Lung (tissue), 12 donors: ENCODE measurements around the gene MRE11. TPM values are rescaled to one million over a fixed set of nuclear protein-coding genes. Genes with fewer than 3 reads are reported as not detected.
A peak's percentile ranks its signal among the peaks of the same experiment; 100 is the strongest.

Source experiments
- ATAC-seq: fragments of 200-7000 bp; cut with Tn5 transposase; one replicate; pipeline ENCODE4 v1.9.1; 2020; ENCODE audit warnings: moderate number of reproducible peaks; ENCODE audit not compliant: insufficient read depth, low FRiP score
- DNase-seq, 3 donors: peaks; one replicate each; pipeline ENCODE4 v3.0.0-alpha.2; 2013 to 2017
- H3K27ac ChIP-seq, 2 donors: one replicate each; pipeline ENCODE4 v1.5.1; 2013; ENCODE audit warnings: mild to moderate bottlenecking in 2 of 2, moderate library complexity in 2 of 2, control low read depth in 1 of 2, inconsistent platforms in 1 of 2, low read depth in 1 of 2, low read length in 1 of 2
- H3K27me3 ChIP-seq, 3 donors: one replicate each; pipeline ENCODE4 v1.5.1; 2013; ENCODE audit warnings: low read length in 2 of 3; ENCODE audit not compliant: control insufficient read depth in 3 of 3, insufficient read depth in 3 of 3
- H3K36me3 ChIP-seq, 4 donors: one replicate each; pipeline ENCODE4 v1.5.1; 2013; ENCODE audit warnings: low read length in 4 of 4, mild to moderate bottlenecking in 1 of 4, moderate library complexity in 1 of 4; ENCODE audit not compliant: control insufficient read depth in 4 of 4, insufficient read depth in 4 of 4
- H3K4me1 ChIP-seq, 5 donors: one replicate each; pipeline ENCODE4 v1.5.1; 2013; ENCODE audit warnings: low read length in 5 of 5, mild to moderate bottlenecking in 2 of 5, moderate library complexity in 1 of 5; ENCODE audit not compliant: control insufficient read depth in 5 of 5, insufficient read depth in 5 of 5
- H3K4me3 ChIP-seq: one replicate; pipeline ENCODE4 v1.5.1; 2013; ENCODE audit warnings: mild to moderate bottlenecking, control low read depth, moderate library complexity
- H3K9ac ChIP-seq, 2 donors: one replicate each; pipeline ENCODE4 v1.5.1; 2013; ENCODE audit warnings: low read length in 2 of 2, control low read depth in 1 of 2; ENCODE audit not compliant: insufficient read depth in 1 of 2
- H3K9me3 ChIP-seq, 4 donors: one replicate each; pipeline ENCODE4 v1.5.1; 2013; ENCODE audit warnings: low read length in 3 of 4, mild to moderate bottlenecking in 1 of 4, moderate library complexity in 1 of 4; ENCODE audit not compliant: control insufficient read depth in 4 of 4, insufficient read depth in 3 of 4
- WGBS, 2 donors: extraction: QIAGEN DNeasy Blood & Tissue Kit; methylation state at CpG; one replicate each; pipeline ENCODE4 v1.1.7; 2013; 5-methylcytosine and 5-hydroxymethylcytosine counted together
- polyA plus RNA-seq, 2 donors: library from polyadenylated mRNA; stranded (reverse); fragments of 200-250 nt; gene quantifications; one replicate each; pipeline ENCODE4 v1.2.1, GENCODE V29; 2013
- total RNA-seq, 2 donors: library from RNA; depleted of rRNA in 1 of 2; stranded (reverse); fragments of >200 nt in 1 of 2; gene quantifications; one replicate each; pipeline ENCODE4 v1.2.1, GENCODE V29; 2014 to 2021
- TF ChIP-seq, protein P1 (sequence below): IDR thresholded peaks from 2 replicates; pipeline ENCODE4 v1.5.1; 2012; ENCODE audit warnings: mild to moderate bottlenecking; ENCODE audit errors: control extremely low read depth, extremely low read depth
- donor health status: control.
- donor health status: control.
- donor health status: Bipolar disorder and iron deficiency.
- donor health status: healthy.
- donor health status: DM: yes; HTN: yes; CAD: no.

The MRE11 gene
- total and polyA plus RNA-seq, 4 donors: 4.3 to 67.8 (median 10.8) TPM

- Histone ChIP-seq H3K27ac (no peak overlapping the region), H3K4me1 (no peaks in the 10 kb centered on the region), H3K27me3 (no peaks in the 10 kb centered on the region), H3K4me3 (no peak overlapping the region), H3K9ac (no peak overlapping the region), H3K36me3 (peaks cover 0 to 14% (median 9%) of the 10 kb centered on the region in 4 donors), H3K9me3 (no peaks in the 10 kb centered on the region)
- 76 to 80% methylated on average over 4 of the region's 4 CpGs for WGBS, 2 donors
- TF ChIP-seq, protein P1, sequence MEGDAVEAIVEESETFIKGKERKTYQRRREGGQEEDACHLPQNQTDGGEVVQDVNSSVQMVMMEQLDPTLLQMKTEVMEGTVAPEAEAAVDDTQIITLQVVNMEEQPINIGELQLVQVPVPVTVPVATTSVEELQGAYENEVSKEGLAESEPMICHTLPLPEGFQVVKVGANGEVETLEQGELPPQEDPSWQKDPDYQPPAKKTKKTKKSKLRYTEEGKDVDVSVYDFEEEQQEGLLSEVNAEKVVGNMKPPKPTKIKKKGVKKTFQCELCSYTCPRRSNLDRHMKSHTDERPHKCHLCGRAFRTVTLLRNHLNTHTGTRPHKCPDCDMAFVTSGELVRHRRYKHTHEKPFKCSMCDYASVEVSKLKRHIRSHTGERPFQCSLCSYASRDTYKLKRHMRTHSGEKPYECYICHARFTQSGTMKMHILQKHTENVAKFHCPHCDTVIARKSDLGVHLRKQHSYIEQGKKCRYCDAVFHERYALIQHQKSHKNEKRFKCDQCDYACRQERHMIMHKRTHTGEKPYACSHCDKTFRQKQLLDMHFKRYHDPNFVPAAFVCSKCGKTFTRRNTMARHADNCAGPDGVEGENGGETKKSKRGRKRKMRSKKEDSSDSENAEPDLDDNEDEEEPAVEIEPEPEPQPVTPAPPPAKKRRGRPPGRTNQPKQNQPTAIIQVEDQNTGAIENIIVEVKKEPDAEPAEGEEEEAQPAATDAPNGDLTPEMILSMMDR: no peak
- ATAC-seq: no peak
- no peak for DNase-seq
Observed at GRCh38 chr11:94457118-94458029, 36.3 kb downstream of the MRE11 start.

GRCh38 chr11:94455861-94456260, 37.8 kb downstream of the MRE11 start:
- ATAC-seq (peak; percentile 58), DNase-seq (peak; percentile 16 to 45 (median 25))
- H3K27me3 ChIP-seq: no peaks in the 10 kb centered on the region
- TF ChIP-seq, protein P1: no peak
- no peaks in the 10 kb centered on the region for H3K9me3 ChIP-seq
- no peak overlapping the region for H3K9ac ChIP-seq
- H3K27ac ChIP-seq: no peak overlapping the region
- peaks cover 0 to 14% (median 7%) of the 10 kb centered on the region in 4 donors for H3K36me3 ChIP-seq
- H3K4me1 ChIP-seq: no peaks in the 10 kb centered on the region
- no peak overlapping the region for H3K4me3 ChIP-seq
- 74 to 85% methylated on average over 1 of the region's 1 CpG for WGBS, 2 donors

GRCh38 chr11:94454301-94454700, 39.3 kb downstream of the MRE11 start:
- Histone ChIP-seq H3K9ac (no peak overlapping the region), H3K27me3 (no peaks in the 10 kb centered on the region), H3K4me1 (no peaks in the 10 kb centered on the region), H3K36me3 (peaks cover 0 to 14% (median 4%) of the 10 kb centered on the region in 4 donors), H3K4me3 (no peak overlapping the region), H3K27ac (no peak overlapping the region), H3K9me3 (no peaks in the 10 kb centered on the region)
- DNase-seq (no peak), ATAC-seq (no peak)
- 98 to 100% methylated on average over 2 of the region's 2 CpGs for WGBS, 2 donors
- TF ChIP-seq, protein P1: no peak
